Activated CD8-positive, alpha-beta memory T cell treated with anti-CD3 and anti-CD28 coated beads for 24 hours (primary cell): ENCODE measurements around the gene NUCB1.
"Not testable (repeated sequence)": the region's sequence is repeated elsewhere in the genome, so short reads cannot be mapped to it uniquely, and the experiment has no call there.

ENCODE experiments used
- DNase-seq: peaks from one replicate; pipeline ENCODE4 v3.0.0-alpha.2; 2020

NUCB1 gene

GRCh38 chr19:48874303-48875135 lies 25.6 kb upstream of the NUCB1 start:
- DNase-seq: no peak

GRCh38 chr19:48876043-48876981 lies 23.8 kb upstream of the NUCB1 start:
- peak; percentile 71 for DNase-seq

GRCh38 chr19:48877855-48878195 lies 22.3 kb upstream of the NUCB1 start:
- DNase-seq: no peak

GRCh38 chr19:48878196-48879024 lies 21.7 kb upstream of the NUCB1 start:
- DNase-seq: no peak

- DNase-seq: no peak
Measured at GRCh38 chr19:48879025-48879637, 21.0 kb upstream of the NUCB1 start.

GRCh38 chr19:48879696-48880095 lies 20.4 kb upstream of the NUCB1 start:
- not testable (repeated sequence) for DNase-seq

GRCh38 chr19:48881741-48882657 lies 18.1 kb upstream of the NUCB1 start:
- no peak for DNase-seq

- no peak for DNase-seq
Measured at GRCh38 chr19:48883726-48884125, 16.4 kb upstream of the NUCB1 start.

GRCh38 chr19:48887861-48888612 lies 12.1 kb upstream of the NUCB1 start:
- no peak for DNase-seq

- not testable (repeated sequence) for DNase-seq
Measured at GRCh38 chr19:48889496-48889895, 10.6 kb upstream of the NUCB1 start.

GRCh38 chr19:48890551-48890950 lies 9.6 kb upstream of the NUCB1 start:
- DNase-seq: no peak

GRCh38 chr19:48895226-48895625 lies 4.9 kb upstream of the NUCB1 start:
- no peak for DNase-seq

GRCh38 chr19:48896191-48896720 lies 3.9 kb upstream of the NUCB1 start:
- DNase-seq: peak; percentile 79

- no peak for DNase-seq
Measured at GRCh38 chr19:48897181-48897580, 2.9 kb upstream of the NUCB1 start.

- not testable (repeated sequence) for DNase-seq
Measured at GRCh38 chr19:48899386-48899749, 744 bp upstream of the NUCB1 start.

- peak; percentile 65 for DNase-seq
Measured at GRCh38 chr19:48900477-48901406, 630 bp downstream of the NUCB1 start.

- DNase-seq: not testable (repeated sequence)
Measured at GRCh38 chr19:48902291-48902690, 2.2 kb downstream of the NUCB1 start.

GRCh38 chr19:48903788-48904187 lies 3.7 kb downstream of the NUCB1 start:
- not testable (repeated sequence) for DNase-seq

- no peak for DNase-seq
Measured at GRCh38 chr19:48905664-48906063, 5.6 kb downstream of the NUCB1 start.
